PC-9 (cell line): ENCODE results near the gene BTN1A1.

Experiments
- EZH2 ChIP-seq: fragments of 200-600 bp; sonication (generic); IDR thresholded peaks from 2 replicates; pipeline ENCODE4 v1.8.0; 2017; ENCODE audit warnings: antibody characterized with exemption, low read depth
- TF ChIP-seq, protein P1 (sequence below): fragments of 200-600 bp; sonication (generic); conservative IDR thresholded peaks from 2 replicates; pipeline ENCODE4 v1.6.1; 2017; ENCODE audit warnings: mixed run types, antibody characterized with exemption, mild to moderate bottlenecking, moderate library complexity

- TF ChIP-seq, protein P1, sequence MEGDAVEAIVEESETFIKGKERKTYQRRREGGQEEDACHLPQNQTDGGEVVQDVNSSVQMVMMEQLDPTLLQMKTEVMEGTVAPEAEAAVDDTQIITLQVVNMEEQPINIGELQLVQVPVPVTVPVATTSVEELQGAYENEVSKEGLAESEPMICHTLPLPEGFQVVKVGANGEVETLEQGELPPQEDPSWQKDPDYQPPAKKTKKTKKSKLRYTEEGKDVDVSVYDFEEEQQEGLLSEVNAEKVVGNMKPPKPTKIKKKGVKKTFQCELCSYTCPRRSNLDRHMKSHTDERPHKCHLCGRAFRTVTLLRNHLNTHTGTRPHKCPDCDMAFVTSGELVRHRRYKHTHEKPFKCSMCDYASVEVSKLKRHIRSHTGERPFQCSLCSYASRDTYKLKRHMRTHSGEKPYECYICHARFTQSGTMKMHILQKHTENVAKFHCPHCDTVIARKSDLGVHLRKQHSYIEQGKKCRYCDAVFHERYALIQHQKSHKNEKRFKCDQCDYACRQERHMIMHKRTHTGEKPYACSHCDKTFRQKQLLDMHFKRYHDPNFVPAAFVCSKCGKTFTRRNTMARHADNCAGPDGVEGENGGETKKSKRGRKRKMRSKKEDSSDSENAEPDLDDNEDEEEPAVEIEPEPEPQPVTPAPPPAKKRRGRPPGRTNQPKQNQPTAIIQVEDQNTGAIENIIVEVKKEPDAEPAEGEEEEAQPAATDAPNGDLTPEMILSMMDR: no peak
- TF ChIP-seq EZH2: no peak
These were observed 55.6 kb downstream of the BTN1A1 start for GRCh38 chr6:26555505-26556262.
